ENCODE data around the gene F11R.
A peak's percentile ranks its signal among the peaks of the same experiment; 100 is the strongest.
"Not testable (repeated sequence)": the region's sequence is repeated elsewhere in the genome, so short reads cannot be mapped to it uniquely, and the experiment has no call there.

Gene F11R

DNA sequence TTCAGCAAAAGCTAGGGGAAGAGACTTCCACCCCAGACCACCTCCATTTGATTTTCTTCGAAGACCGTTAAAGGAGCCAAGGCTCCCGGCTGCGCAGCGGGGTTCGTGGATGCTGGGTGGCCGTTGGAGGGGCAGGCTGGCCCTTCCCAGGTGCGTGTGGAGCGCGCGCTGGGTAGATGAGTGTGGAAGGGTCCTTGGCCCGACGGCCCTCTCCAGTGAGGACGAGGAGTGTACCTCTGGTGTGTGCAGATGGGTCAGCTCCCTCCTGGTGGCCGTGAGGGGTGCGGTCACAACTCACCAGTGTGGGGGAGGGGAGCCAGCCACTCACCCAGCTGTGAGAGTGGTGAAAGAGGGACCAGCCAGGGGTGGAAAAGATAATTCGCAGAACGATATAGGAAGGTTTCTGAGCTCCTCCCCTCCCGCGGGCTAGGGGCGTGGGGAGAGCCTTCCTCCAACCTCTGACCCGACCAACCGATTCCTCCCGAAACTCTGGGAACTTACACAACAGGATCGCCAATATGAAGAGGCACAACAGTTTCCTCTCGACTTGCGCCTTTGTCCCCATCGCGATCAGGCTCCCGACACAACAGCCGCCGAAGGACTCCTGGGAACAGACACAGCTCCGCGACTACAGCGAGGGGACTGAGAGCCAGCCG, at the start of gene F11R:
Gene F11R, minus strand, starts transcription at position 644 of the 656 bp plus-strand sequence. Its CDS starts 79 bp downstream, at position 565.
- no peak for DNase-seq (ENCODE audit: low read depth)

DNA sequence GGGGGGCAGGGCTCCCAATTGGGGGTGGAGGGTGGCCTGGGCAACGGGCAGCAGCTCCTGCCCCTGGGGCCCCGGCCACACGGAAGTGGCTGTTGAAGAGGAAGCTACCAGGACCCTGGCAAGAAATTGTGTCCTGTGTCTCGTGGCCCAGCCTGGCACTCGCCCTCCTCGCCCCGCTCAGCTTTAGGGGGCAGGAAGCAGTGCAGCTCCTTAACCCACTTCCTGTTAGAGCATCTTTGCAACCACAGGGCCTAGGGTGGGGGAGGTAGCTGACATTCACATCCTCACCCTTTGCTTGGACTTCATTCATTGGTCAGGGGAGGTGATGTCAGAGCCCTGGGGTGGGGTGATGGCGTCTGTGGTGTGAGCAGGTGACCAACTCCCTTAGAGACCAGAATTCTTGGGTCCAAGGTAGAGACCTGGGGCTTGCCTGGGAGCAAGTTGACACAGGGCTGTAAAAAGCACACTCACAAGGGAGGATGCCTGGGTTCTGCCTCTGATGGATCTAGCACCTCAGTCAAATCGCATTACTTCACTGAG, 48.8 kb upstream of the F11R start, which contains the start of gene ARHGAP30:
Gene ARHGAP30, minus strand, starts transcription at position 161 of the 540 bp plus-strand sequence. CDS start 267 bp downstream, outside the sequence.
- DNase-seq (ENCODE audit: low read depth): peak; percentile 73

DNA sequence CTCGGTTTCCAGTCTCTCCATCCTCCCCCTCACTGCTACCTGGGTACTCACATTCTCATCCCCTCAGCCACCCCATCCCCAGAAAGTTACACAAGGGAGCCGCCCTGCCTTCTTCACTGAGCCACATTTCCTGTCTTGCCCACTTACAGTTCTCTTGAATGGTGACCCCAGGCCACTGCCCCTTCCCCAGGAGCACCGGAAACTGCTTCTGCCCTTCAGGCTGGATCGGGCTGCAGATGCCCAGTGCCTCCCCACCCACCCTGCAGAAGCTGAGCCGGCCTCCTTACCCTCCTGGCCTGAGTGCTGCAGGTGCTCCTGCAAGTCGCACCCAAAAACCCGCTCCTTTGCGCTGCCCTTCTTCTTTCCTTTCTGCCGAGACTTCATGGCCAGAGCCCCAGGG, 48.3 kb upstream of the F11R start:
- DNase-seq (ENCODE audit: low read depth): no peak

DNA sequence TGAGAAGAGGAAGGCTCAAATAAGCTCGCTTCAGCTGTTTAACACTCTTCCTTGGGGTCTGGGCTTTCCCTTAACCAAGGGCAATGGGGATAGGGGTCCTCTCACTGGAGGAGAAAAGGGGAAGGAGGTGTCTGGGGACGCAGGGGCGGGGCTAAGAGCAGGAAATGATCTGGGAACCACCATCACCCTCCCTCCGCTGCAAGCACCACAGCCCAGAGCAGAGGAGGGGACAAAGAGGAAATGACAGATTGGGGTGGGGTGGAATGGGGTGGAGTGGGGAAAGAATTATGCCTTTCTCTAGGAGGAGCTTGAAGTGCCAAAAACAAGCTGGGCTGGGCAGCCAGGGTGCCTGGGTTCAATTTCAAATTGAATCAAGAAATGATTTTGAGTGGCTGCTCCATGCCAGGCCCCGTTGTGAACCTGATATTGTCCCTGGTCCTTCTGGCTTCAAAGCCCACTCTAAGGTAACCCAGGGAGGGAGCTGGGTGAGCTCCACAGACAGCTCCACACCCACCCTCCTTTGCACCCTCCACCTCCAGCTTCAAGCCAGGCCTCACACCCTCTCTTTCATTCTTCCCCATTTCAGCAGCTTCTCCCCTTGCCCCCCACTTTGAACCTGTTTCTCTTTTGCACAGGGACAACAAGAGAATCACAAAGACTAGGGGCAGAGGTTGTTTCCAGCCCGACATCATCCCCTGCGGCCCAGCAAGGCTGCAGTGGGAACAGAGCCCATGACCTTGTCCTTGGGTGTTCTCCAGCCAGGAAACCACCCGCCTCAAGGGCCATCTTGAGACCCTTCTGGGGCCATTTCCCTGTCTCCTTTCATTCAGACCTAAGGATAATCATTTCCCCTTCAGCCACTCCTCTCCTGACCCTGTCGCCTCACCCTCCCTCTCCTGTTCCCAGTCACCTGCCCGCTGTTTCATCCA, 47.6 kb upstream of the F11R start:
- DNase-seq (ENCODE audit: low read depth): peak; percentile 69

DNA sequence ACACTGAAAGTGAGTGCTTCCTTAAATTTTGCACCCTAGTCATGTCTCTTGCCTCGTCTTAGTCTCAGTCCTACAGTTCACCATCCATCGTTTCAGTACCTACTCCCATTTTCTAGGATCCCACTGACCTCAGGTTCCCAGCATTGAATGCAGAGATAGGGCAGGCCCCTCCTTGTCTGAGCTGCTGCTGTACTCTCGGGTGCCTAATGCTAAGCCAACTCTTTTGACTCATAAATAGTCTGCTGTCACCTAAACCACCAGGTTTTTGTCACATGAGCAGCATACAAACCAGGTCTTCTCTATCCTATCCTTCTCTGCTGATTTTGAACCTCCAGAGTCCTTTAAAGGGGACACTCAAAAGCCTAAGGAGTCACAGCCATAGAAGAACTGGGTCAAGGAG, 45.7 kb upstream of the F11R start:
- DNase-seq (ENCODE audit: low read depth): no peak

DNA sequence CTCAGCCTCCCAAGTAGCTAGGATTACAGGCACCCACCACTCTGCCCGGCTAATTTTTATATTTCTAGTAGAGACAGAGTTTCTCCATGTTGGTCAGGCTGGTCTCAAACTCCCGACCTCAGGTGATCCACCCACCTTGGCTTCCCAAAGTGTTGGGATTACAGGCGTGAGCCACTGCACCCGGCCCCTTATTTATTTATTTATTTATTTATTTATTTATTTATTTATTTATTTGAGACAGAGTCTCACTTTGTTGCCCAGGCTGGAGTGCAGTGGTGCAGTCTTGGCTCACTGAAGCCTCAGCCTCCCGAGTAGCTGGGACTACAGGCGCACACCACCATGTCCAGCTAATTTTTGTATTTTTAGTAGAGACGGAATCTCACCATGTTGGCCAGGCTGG, 44.7 kb upstream of the F11R start:
- not testable (repeated sequence) for DNase-seq (ENCODE audit: low read depth)

DNA sequence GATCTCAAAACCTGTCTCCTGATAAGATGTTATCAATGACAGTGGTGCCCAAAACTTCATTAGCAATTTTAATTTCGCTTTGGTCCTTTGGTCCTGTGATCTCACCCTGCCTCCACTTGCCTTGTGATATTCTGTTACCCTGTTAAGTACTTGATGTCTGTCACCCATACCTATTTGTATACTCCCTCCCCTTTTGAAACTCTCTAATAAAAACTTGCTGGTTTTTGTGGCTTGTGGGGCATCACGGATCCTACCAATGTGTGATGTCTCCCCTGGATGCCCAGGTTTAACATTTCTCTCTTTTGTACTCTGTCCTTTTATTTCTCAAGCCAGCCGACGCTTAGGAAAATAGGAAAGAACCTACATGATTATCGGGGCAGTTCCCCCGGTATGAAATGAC, 43.0 kb upstream of the F11R start:
- not testable (repeated sequence) for DNase-seq (ENCODE audit: low read depth)

DNA sequence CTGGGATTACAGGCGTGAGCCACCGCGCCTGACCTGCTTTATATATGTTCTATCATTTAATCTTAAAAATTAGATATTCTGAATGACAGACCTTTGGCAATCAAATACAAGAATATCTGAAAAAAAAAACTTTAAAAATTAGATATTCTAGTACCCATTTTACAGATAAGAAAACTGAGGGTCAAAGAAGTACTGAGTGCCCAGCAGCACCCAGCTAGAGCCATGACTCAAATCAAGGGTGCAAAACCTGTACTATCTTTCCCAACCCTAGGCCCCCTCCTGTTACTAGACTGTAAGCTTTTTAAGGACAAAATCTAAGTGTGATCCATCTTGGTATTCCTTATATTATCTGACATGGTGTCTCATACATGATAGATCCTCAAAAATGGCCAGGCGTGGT, 40.5 kb upstream of the F11R start:
- no peak for DNase-seq (ENCODE audit: low read depth)

DNA sequence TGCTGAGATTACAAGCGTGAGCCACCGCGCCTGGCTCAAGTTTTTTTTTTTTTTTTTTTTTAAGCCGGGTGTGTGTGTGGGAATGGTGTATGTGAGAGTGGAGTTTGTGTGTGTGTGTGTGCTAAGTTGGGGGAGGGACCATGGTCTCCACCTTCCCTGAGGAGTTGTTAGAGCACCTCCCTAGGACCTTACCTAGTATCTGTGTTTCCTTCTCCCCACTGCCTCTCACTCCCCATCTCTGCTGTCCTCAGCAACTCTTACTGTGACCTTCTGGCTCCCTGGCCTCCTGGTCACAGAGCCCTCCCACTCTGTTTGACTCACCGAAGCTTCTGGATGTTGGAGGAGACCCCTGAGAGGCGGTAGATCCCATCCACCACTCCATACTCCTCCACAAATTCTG, 38.3 kb upstream of the F11R start:
- DNase-seq (ENCODE audit: low read depth): no peak

DNA sequence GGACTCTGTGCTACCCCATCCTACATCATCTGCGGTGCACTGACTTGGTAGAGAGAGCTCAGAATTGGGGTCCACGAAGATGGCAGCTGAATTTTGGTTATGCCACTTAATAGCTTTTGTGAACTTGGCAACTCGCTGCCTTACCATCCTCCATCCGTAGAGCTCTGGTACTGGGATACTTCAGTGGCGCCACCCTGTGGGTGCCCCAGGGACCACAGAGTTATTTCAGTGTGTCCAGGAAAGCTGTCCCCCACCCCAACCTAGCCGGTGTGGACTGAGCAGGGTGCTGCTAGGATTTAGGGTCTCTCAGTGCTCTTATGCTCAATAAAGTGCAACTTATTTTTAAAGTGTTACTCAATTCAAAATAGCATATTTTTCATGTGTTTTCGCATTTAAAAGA, 33.9 kb upstream of the F11R start:
- no peak for DNase-seq (ENCODE audit: low read depth)

DNA sequence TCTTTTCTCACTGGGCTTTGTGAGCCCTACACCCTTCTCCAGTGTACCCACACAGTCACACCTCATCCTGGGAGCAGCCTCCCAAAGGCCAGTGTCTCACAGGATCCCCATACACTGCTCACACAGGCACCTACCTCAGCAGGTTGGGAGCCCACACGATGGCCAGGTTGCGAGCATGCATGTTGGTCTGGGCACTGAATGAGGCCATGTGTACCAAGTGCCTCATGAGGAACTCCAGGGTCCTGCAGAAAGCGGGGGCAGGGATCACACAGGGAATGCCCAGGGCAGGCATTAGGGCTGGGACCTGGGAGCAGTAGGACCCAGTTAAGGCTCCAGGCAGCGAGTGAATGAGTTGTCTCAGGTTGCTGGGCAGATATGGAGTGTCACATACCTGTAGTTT, 33.3 kb upstream of the F11R start:
- DNase-seq (ENCODE audit: low read depth): no peak

DNA sequence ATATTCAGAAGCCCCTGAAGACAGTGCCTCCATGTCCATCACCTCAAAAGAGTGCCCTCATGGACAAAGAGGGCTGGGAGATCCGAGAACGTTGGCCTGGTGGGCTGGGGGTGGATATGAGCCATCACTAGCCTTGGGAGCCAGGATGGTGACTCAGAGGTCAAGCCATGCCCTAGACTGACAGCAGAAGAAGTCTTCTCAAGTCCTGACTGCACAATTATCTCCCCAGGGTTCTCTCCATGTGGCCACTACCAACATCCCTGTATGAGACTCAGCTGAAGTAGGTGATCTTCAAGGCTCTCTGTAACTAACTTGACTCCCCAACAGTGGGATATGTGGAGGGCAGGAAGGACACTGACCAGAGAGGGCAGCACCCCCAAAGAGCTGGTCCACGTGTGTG, 31.9 kb upstream of the F11R start:
- no peak for DNase-seq (ENCODE audit: low read depth)

DNA sequence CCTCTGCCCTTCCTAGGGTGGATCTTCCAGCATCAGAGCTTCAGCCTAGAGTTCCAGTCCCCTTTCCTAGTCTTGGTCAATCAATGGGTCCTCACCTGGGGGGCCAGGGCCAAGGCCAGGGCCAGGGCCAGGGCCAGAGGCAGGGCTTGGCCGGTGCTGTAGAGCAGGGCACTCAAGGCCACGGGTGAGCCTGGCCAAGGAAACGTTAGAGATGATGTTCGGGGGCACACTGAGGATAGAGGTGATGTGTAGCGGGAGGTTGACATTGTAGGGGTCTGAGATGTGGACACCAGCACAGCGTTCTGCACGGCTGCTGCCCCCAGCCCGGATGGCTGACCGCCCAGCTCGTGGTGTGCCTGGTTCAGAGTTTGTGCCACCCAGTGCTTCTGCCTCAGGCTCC, 30.3 kb upstream of the F11R start:
- DNase-seq (ENCODE audit: low read depth): no peak

DNA sequence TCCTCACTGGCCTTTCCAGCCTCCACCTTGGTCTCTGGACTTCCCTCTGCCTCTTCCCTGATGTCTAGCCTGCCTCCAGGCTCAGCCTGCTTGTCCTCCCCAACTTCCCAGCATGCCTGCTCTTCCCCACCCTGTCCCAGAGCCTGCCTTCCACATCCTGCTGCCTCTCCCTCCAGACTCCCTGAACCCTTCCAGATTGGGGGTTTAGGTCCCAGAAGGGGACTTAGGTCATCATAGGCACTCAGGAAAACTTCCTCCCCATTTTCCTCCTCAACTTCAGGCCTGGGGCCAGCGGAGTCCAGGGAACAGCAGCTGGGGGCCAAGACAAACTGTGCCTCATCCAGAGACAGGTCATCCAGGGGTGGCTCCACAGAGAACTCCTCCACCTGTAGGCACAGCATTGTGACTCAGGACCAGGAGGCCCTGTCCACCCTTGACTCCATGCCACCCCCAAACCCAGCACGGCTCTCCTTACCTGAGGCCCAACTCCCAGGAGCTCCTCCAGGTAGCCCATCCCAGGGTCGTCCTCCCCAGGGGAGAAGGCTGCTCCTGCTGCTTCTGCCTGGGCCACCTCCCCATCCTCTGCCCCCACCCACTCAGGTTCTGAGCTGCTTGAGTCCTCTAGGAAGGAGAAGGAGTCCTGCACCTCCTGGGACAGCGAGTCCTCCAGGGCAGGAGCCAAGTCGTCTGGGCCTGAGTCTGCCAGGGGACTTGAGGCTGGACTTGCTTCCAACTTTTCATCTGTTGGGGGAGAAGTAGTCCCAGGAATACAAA, 28.2 kb upstream of the F11R start:
- no peak for DNase-seq (ENCODE audit: low read depth)

DNA sequence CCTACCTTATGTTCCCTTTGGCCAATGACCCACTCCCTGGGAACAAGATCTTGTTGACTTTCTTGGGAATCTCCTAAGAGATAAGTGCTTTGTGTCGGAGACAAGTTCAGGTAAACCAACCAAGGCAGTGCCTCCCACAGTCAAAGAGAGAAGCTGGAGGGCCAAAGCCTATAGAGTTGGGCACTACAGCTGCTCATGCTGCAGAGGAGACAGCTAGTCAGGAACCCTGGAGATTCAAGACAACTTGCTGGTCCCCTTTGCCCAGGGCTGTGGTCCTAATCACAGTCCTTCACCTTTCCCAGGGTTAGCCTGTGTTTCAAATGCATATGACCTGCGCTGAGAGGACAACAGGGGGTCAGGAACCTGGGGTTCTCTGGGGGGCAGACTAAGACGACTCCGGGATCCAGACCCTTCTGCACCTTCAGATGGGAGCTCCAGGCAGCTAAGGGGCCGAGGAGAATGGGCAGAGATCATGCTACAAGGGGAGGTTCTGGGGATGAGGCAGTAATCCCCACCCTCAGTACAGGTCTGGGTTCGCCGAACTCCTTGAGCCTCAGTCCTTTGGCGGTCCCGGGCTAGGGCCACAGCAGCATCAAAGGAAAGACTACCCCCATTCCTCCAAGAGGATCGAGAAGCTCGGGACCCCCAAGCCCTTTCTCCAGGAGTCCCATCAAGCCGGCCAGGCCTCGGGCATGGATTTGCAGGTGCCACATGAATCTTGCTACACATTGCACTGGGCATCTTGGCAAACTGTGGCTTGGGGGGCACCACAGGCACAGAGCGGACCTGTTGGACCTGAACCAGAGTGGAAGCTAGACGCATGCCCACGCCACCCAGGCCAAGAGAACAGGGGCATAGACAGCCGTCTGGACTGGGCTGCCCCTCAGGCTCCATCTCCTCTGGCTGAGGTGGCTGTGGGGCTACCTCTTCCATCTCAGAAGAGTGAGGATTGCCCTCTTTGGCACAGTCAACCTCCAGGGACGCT, 26.8 kb upstream of the F11R start:
- no peak for DNase-seq (ENCODE audit: low read depth)

DNA sequence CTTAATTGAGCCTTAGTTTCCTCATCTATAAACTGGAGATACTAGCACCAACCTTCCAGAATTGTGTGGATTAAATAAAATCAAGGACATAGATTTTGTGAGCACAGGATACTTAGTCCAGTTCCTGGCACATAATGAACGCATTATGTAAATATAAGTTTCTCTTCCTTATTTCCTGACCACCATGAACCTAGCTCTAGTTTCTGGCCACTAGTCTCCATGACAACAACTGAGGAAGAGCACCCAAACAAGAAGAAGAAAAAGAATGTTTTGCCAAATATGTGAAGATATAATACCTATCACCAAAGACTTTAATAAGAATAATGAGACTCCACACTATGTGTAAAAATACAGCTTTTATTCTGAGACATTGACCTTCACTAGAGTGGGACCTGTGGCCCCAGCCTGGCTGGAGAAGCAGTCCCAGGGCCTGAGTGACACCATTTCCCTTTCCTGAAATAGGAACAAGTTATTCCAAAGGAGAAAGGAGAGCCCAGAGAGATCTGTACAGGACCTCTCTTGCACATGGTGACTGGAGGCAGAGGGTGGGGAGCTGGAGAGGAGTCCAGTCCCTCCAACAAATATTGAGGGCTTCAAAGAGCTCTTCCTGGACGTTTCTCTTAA, 25.8 kb upstream of the F11R start:
- no peak for DNase-seq (ENCODE audit: low read depth)

DNA sequence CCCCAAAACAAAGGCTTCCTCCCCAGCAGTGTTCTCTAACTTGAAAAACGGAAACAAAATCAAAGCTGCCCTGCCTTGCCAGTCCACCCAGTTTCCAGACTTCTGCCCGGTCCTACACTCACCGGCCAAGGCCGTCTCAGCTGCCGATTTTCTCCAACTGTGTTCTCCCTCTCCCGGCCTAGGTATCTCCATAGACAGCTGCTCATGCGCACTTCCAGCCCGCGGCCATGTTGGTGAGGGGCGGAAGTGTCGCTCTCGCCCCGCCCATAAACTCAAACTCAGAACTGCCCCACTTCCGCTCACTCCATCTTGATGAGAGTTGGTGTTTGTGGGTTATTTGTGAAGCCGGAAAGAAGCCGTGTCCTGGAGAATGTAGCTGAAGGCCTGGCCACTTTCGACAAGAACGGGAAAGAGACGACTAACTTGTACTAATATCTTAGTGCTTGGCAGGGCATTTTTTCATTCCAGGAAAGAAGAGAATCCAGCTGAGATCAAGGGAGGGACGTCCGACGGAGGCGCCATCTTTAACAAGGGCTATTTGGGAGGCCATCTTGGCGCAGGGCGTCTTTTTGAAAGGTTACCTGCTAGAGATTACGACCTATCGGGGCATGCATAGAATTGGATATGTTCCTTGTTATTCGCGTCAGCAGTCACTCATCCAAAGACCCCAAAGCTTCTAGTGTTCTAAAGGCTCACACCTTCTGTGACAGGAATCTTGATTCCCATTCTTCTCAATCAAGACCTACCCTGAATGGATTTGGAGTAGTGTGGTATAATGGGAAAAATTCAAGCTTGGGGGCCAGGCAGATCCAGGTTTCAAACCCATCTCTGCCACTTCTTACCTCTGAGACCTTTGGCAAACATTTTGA, 25.0 kb upstream of the F11R start, which contains the start of gene USF1:
Gene USF1, minus strand, starts transcription at position 242 of the 869 bp plus-strand sequence. CDS start 2,702 bp downstream, outside the sequence.
- DNase-seq (ENCODE audit: low read depth): peak; percentile 84

DNA sequence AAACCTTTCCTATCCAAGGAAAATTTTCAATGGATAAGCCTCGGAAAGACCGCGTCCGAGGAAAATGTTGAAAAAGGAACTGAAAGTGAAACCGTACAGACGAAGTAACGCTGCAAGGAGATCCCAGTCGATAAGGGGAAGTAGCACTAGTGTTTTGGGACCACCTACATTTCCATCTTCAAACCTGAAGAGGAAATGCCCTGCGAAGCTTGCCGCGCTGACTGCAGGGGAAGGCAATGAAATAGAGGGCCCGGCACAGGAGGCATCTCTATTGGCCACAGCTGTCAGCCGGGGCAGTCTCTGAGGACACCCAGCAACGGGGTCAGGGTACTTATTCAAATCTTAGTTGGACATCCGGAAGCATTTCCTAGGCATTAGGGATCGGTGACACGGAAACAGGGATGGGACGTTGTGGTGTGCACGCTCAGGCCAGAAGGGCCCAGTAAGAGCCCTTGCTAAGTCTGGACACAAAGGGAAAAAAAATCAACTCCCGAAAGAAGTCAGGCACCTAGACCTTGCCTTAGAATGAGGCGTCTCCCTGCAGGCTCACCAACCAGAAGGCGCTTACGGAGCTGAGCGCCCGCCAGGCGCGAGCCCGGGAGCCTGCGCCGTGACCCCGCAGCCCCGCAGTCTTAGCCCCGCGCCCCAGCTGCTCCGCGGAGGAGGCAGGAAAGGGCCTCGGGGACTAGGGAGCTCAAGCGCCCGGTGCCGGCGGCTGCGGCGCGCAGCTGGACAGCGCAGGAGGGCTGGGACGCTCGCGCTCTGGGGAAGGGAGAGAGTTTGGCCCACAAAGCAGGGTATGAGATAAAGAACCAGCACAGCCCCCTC, 24.2 kb upstream of the F11R start:
- peak; percentile 29 for DNase-seq (ENCODE audit: low read depth)

DNA sequence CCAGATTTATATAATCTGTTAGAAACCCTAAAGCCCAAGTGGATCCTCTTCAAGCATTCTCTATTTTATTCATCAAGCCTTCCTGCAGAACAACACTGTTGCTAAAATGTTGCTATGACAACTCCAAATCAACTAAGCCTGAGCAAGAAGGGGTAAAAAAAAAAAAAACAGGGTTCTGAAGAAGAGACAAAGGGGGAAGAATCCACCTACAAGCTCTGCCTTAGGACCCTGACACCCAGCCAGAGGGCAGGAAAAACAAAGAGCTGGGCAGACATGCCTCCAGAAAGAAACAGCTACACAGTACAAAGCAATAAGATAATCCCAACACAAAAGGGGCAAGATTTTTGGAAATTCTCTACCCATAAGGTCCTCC, 23.6 kb upstream of the F11R start:
- DNase-seq (ENCODE audit: low read depth): no peak
